Measurements from ENCODE around the gene AKAP1.
A peak's percentile ranks its signal among the peaks of the same experiment; 100 is the strongest.

AKAP1 gene

DNA sequence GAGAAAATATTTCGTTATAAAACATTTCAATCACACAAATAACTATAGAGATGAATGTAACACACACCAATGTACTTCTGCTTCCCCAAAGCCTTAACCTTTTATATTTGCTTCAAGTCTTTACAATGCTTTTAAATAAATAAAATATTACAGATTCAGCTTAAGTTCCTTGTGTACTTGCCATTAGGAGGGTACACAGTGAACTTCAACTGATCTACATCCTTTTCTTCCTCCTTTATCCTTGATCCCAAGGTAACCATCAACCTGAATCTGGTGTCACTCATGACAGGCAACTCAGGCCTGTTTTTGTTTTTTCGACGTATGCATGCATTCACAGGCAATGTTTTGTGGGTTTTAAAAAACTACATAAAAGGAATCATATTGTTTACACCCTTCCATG is 9.3 kb upstream of the AKAP1 start:
- no peak overlapping the region for H3K27ac ChIP-seq
- TF ChIP-seq ZFX (IDR thresholded peaks at IDR 0.05; ENCODE audit: borderline replicate concordance) (no peak), CTCF (IDR thresholded peaks at IDR 0.05) (no peak)

DNA sequence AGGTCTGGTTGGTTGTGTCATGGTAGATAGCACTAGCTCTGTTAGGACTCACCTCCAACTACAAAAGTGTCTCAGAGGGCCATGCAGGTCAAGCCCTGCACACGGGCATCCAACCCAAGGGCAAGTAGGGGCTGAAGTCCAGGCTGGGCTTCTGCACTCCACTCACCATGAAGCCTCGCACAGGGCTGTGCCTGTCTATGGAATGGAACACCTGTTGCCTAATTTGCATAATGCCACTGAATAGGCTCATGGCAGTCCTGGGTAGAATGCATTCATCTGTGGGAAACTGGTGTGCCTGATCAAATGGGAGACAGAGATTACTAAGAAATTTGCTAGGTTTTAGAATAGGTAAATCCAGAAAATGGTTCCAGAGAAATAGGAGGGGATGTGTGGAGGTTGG is 8.0 kb upstream of the AKAP1 start:
- no peak overlapping the region for H3K27ac ChIP-seq
- no peak for TF ChIP-seq ZFX (IDR thresholded peaks at IDR 0.05; ENCODE audit: borderline replicate concordance)
- TF ChIP-seq CTCF (IDR thresholded peaks at IDR 0.05), result no peak

GRCh38 chr17:57078274-57078673 is 6.8 kb upstream of the AKAP1 start:
- TF ChIP-seq ZFX (IDR thresholded peaks at IDR 0.05; ENCODE audit: borderline replicate concordance) (no peak), CTCF (IDR thresholded peaks at IDR 0.05) (no peak)
- no peak overlapping the region for H3K27ac ChIP-seq

DNA sequence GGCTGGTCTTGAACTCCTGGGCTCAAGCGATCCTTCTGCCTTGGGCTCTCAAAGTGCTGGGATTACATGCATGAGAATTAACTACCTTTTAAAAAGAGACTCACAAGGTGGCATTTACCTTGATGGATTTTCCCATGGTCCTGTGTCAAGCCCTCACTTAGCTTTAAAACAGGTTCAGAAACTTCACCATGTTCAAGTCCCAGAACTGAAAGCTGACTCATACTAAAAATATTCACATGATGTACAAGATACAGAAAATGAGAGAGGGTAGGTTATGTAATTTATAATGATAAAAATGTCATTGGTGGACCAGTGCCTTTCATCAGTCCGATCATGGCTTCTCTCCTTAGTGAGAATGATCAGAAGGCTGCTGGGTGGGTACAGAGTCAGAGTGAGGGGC is 4.3 kb upstream of the AKAP1 start:
- H3K27ac ChIP-seq, result no peak overlapping the region
- TF ChIP-seq CTCF (IDR thresholded peaks at IDR 0.05), result no peak
- no peak for TF ChIP-seq ZFX (IDR thresholded peaks at IDR 0.05; ENCODE audit: borderline replicate concordance)

DNA sequence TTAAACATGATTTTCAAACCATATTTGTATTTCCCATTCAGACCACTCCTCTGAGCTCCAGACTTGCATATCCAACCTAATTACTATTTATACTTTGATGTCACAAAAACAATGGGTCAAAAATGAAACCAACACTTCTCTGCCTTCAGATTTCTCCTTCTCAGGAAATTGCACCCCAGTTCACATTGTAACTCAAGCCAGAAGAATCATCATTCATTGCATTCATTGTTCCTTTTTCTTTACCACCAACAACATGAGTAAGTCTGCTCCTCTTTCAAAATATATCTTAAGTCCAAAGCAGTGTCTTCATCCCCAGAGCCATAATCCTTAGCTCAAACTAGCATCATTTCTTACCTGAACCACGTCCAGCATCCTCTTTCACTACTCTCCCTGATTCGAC is 2.6 kb upstream of the AKAP1 start:
- H3K27ac ChIP-seq, result no peak overlapping the region
- no peak for TF ChIP-seq CTCF (IDR thresholded peaks at IDR 0.05)
- TF ChIP-seq ZFX (IDR thresholded peaks at IDR 0.05; ENCODE audit: borderline replicate concordance), result no peak

DNA sequence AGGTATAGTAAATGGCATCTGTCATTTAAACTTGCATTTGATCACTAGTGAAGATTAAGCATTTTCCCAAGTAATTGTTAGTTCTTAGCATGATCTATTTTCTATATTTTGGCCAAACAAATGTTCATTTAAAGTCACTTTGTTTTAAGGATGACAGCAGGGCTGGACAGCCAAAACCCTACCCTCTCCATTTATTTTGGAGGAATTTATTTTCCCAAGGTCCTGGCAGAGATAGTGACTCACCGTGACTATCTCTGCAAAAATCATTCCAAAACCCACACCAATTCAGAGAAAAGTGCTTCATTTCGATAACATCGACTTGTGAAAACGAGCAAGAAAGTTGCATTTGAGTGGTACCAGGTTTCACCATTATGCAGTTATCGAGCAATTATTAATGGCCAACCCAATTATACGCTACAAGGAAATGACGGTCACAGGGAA is 665 bp upstream of the AKAP1 start:
- TF ChIP-seq CTCF (IDR thresholded peaks at IDR 0.05), result no peak
- TF ChIP-seq ZFX (IDR thresholded peaks at IDR 0.05; ENCODE audit: borderline replicate concordance), result no peak
- peak overlapping the region; percentile 90 for H3K27ac ChIP-seq

DNA sequence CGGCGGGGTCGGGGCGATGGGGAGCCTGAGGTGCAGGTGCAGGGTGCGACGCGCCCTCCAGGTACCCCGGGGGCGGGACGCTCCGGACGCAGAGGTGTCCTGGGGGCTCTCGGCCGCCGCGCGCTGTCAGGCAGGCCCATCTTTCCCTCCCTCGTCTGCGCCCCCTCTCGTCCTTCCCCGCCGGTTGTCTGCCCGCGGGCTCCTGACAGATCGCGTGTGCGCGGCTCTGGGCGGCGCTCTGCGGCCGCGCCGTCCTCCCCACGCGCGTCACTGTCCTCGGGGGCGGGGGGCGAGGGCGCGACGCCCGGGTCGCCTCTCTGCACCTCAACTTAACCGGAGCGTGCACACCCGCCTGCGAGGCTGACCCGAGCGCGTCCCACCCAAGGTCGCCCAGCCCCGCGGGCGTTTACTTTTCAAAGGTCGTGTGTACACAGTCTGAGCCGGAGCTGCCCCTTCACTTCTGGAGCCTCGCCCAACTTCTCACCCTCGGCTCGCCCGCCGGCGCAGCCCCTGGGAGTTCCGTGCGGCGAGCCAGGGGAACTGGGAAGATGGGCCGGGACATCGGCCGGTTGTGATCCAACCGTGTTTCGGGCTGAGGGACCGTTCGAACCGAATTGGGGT is 512 bp downstream of the AKAP1 start:
- peak overlapping the region; percentile 90 for H3K27ac ChIP-seq
- TF ChIP-seq ZFX (IDR thresholded peaks at IDR 0.05; ENCODE audit: borderline replicate concordance), result no peak
- TF ChIP-seq CTCF (IDR thresholded peaks at IDR 0.05), result peak; percentile 56
